Choroid plexus epithelial cell (primary cell): ENCODE results near the gene EPS8L1.

Experiments used
- DNase-seq: peaks from one replicate; pipeline ENCODE4 v3.0.0-alpha.2; 2010; ENCODE audit warnings: low read depth
- H3K4me3 ChIP-seq: 2 replicates; pipeline ENCODE4 v1.5.1; 2011; ENCODE audit warnings: low read depth, mild to moderate bottlenecking, control low read depth, low read length, moderate library complexity
- CTCF ChIP-seq: conservative IDR thresholded peaks from 2 replicates; pipeline ENCODE4 v1.5.1; 2011; ENCODE audit warnings: low read depth, mild to moderate bottlenecking, control low read depth, inconsistent platforms, low read length, moderate library complexity

EPS8L1 gene

GRCh38 chr19:55081770-55082019, 6.0 kb downstream of the EPS8L1 start:
- no peak for TF ChIP-seq CTCF
- peak overlapping the region; percentile 62 for H3K4me3 ChIP-seq
- no peak for DNase-seq

GRCh38 chr19:55082020-55082851, 6.6 kb downstream of the EPS8L1 start:
- no peak for TF ChIP-seq CTCF
- peak; percentile 68 for DNase-seq

GRCh38 chr19:55083004-55083850, 7.6 kb downstream of the EPS8L1 start:
- DNase-seq: no peak
- no peak overlapping the region for H3K4me3 ChIP-seq
- no peak for TF ChIP-seq CTCF

More at GRCh38 chr19:55082020-55082851, 6.6 kb downstream of the EPS8L1 start:
- peak overlapping the region; percentile 62 for H3K4me3 ChIP-seq

GRCh38 chr19:55084416-55084815, 8.7 kb downstream of the EPS8L1 start:
- no peak overlapping the region for H3K4me3 ChIP-seq
- no peak for DNase-seq
- TF ChIP-seq CTCF: no peak

GRCh38 chr19:55085923-55086715, 10.4 kb downstream of the EPS8L1 start:
- peak overlapping the region; percentile 61 for H3K4me3 ChIP-seq
- no peak for DNase-seq
- no peak for TF ChIP-seq CTCF

- DNase-seq: peak; percentile 94
- no peak for TF ChIP-seq CTCF
- peak overlapping the region; percentile 61 for H3K4me3 ChIP-seq
Observed at GRCh38 chr19:55086730-55087541, 11.3 kb downstream of the EPS8L1 start.
